ENCODE measurements around the gene LPAR1. TPM values are rescaled to one million over a fixed set of nuclear protein-coding genes. Genes with fewer than 3 reads are reported as not detected.
"Not testable (repeated sequence)": the region's sequence is repeated elsewhere in the genome, so short reads cannot be mapped to it uniquely, and the experiment has no call there.

LPAR1 gene
- total RNA-seq, 2 donors from 2014 or later = not detected

DNA sequence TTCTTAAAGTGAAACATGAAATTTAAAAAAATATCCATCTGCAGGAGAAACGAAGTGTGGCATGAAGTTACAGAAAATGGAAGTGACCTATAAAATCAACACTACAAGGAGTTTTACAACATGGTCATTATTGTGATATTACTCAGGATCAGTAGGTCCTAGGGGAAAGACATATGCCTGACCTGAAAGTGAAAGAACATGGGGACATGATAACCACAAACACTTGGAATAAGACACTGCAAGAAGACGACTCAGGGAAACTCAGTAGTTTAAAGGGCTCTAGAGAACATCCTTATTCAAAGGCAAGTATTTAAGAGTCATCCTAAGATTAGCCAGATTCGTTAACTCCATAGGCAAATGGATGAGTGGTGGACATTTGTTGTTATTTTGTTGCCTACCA lies 19.9 kb upstream of the LPAR1 start:
- DNase-seq (no peak), ATAC-seq (replicated peaks in 1 of 2) (no peak)
- Mint-ChIP-seq H3K4me3 (no peak overlapping the region), H3K4me1 (ENCODE audit: low read depth) (no peaks in the 10 kb centered on the region), H3K27me3 (ENCODE audit: low read depth) (peaks cover 8% of the 10 kb centered on the region), H3K36me3 (ENCODE audit: insufficient read depth in 2 of 2) (no peaks in the 10 kb centered on the region), H3K9me3 (peaks cover 0 to 6% of the 10 kb centered on the region in 2 donors), H3K27ac (no peak overlapping the region)

DNA sequence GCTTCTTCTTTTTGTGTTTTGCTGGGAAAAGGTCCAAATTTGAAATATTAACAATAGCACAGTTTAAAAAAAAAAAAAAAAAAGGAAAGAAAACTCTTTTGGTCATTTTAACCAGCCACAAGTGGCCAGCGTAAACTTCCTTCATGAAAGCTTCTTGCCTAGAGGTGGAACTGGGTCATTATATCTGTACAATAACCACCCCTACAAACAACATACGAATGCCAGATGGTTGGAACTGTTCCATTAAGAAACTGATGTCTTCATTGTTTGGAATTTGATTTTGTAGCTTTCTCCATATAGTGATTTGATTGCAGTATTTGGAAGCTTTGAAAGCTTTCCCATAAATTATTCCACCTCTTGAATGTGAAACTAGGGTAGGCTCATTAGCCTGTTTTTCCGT lies 18.3 kb upstream of the LPAR1 start:
- H3K27ac Mint-ChIP-seq = no peak overlapping the region

DNA sequence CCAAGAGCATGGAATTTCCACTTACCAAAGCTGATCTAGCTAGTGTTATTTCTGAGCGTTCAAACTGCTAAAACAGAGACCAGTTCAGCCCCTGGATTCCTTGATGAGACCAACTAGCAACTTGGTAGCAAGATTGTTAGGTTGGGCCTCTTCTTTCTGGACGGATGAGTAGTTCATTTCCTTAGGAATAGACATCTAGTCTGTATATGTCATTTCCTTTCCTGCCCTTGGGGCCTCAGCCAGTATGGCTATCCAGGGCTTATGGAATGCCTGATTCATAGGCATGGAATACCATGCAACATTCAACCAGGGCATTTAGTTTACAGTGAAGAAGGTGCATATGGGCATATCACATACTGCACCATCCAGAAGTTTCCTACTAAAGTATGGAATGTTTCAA lies 14.5 kb upstream of the LPAR1 start:
- Mint-ChIP-seq H3K27ac (no peak overlapping the region), H3K4me1 (ENCODE audit: low read depth) (no peaks in the 10 kb centered on the region), H3K4me3 (no peak overlapping the region), H3K36me3 (ENCODE audit: insufficient read depth in 2 of 2) (no peaks in the 10 kb centered on the region), H3K9me3 (peaks cover 0 to 2% of the 10 kb centered on the region in 2 donors), H3K27me3 (ENCODE audit: low read depth) (no peaks in the 10 kb centered on the region)
- ATAC-seq (replicated peaks in 1 of 2) (no peak), DNase-seq (no peak)

More for the DNA sequence above, 18.3 kb upstream of the LPAR1 start:
- ATAC-seq (replicated peaks in 1 of 2) (no peak), DNase-seq (no peak)
- no peaks in the 10 kb centered on the region for H3K36me3 Mint-ChIP-seq (ENCODE audit: insufficient read depth in 2 of 2)
- H3K9me3 Mint-ChIP-seq = peaks cover 2 to 6% of the 10 kb centered on the region in 2 donors
- H3K4me1 Mint-ChIP-seq (ENCODE audit: low read depth) = no peaks in the 10 kb centered on the region
- H3K27me3 Mint-ChIP-seq (ENCODE audit: low read depth) = peaks cover 8% of the 10 kb centered on the region
- H3K4me3 Mint-ChIP-seq = no peak overlapping the region

DNA sequence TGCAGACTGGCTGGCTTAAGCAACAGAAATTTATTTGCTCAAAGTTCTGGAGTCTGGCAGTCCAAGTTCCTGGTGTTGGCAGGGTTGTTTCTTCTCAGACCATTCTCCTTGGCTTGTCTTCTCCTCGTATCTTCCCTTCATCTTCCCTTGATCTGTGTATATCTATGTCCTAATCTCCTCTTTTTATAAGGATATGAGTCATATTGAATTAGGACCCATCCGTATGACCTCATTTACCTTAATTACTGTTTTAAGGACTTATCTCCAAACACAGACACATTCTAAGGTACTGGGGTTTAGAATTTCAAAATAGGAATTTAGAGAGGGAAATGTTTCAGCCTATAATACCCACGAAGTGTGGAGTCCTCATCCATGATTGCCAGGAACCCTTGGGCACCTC lies 13.1 kb upstream of the LPAR1 start:
- DNase-seq (no peak), ATAC-seq (replicated peaks in 1 of 2) (no peak)
- no peaks in the 10 kb centered on the region for H3K36me3 Mint-ChIP-seq (ENCODE audit: insufficient read depth in 2 of 2)
- no peaks in the 10 kb centered on the region for H3K4me1 Mint-ChIP-seq (ENCODE audit: low read depth)
- H3K4me3 Mint-ChIP-seq = no peak overlapping the region
- no peak overlapping the region for H3K27ac Mint-ChIP-seq
- H3K27me3 Mint-ChIP-seq (ENCODE audit: low read depth) = no peaks in the 10 kb centered on the region
- H3K9me3 Mint-ChIP-seq = peaks cover 0 to 2% of the 10 kb centered on the region in 2 donors

DNA sequence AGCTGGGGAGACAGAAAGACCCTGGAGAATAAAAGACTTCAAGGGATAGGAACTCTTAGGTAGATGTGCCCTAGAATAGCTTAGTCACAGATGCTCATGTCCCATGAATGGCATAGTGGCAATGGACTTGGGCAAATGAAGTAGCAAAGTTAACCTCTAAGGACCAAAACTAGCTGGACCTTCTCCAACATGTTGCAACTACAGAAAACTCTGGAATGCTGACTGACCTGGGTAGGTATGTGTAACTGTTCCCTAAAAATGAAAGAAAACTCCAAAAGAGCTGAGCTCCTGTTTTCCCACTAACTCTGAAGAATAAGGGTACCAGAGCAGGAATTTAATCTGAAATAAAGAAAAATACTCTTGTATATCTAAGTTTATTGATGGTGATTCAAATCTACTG lies 12.5 kb upstream of the LPAR1 start:
- no peaks in the 10 kb centered on the region for H3K4me1 Mint-ChIP-seq (ENCODE audit: low read depth)
- no peak for ATAC-seq (replicated peaks in 1 of 2)
- no peaks in the 10 kb centered on the region for H3K27me3 Mint-ChIP-seq (ENCODE audit: low read depth)
- H3K36me3 Mint-ChIP-seq (ENCODE audit: insufficient read depth in 2 of 2) = no peaks in the 10 kb centered on the region
- no peak overlapping the region for H3K4me3 Mint-ChIP-seq
- H3K27ac Mint-ChIP-seq = no peak overlapping the region
- H3K9me3 Mint-ChIP-seq = peaks cover 0 to 2% of the 10 kb centered on the region in 2 donors
- DNase-seq = no peak

DNA sequence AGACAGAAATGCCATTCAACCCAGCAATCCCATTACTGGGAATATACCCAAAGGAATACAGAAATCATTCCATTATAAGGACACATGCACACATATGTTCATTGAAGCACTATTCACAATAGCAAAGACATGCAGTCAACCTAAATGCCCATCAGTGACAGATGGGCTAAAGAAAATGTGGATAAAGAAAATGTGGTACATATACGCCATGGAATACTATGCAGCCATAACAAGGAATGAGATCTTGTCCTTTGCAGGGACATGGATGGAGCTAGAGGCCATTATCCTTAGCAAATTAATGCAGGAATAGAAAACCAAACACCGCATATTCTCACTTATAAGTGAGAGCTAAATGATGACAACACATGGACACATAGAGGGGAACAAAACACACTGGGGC lies 9.0 kb upstream of the LPAR1 start:
- not testable (repeated sequence) for H3K4me3 Mint-ChIP-seq; H3K9me3 Mint-ChIP-seq; H3K27me3 Mint-ChIP-seq (ENCODE audit: low read depth); ATAC-seq (replicated peaks in 1 of 2); H3K4me1 Mint-ChIP-seq (ENCODE audit: low read depth); H3K27ac Mint-ChIP-seq; DNase-seq; H3K36me3 Mint-ChIP-seq (ENCODE audit: insufficient read depth in 2 of 2)

DNA sequence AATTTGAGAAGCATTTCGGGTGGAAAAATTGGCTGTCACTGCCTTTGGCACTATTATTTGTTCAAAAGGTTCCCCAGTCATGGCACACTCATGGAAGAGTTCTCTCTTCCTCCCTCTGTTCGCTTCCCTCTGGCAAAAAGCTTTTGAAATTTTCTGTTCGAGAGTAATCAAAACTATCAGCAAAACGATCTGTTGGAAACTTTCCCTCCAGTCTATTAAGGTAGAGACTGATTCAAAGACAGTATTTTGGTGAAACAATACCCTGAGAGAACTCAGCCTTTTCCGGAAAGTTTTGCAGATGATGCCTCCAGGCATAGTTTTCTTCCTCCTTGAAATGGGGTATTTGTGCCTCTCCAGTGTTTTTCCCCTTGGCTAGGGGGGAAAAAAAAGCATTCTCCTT lies 3.6 kb upstream of the LPAR1 start:
- DNase-seq (no peak), ATAC-seq (replicated peaks in 1 of 2) (no peak)
- Mint-ChIP-seq H3K36me3 (ENCODE audit: insufficient read depth in 2 of 2) (peaks cover 4 to 5% of the 10 kb centered on the region in 2 donors), H3K27me3 (ENCODE audit: low read depth) (peaks cover 19% of the 10 kb centered on the region), H3K27ac (no peak overlapping the region), H3K4me1 (ENCODE audit: low read depth) (peaks cover 11% of the 10 kb centered on the region), H3K4me3 (no peak overlapping the region), H3K9me3 (no peaks in the 10 kb centered on the region)

DNA sequence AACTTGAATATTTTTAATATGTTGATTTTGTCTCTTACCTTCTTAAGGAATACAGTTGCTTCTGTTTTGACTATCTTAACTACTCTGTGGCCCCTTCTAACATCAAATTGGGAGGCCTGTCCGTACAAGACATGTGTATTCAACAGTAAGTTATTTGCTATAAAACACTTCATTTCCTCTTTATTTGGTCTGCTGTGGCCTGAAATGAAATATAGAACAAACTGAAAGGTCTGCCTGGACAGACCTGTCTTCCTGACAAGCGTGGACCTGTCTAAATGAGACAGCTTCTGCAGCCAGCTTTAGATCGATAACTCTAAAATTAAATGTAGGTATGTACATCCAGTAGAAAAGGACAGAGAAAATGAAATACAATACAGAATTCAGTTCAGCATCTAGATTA lies 2.2 kb upstream of the LPAR1 start:
- H3K27ac Mint-ChIP-seq = no peak overlapping the region
- ATAC-seq (replicated peaks in 1 of 2) = no peak
- H3K4me3 Mint-ChIP-seq = no peak overlapping the region

DNA sequence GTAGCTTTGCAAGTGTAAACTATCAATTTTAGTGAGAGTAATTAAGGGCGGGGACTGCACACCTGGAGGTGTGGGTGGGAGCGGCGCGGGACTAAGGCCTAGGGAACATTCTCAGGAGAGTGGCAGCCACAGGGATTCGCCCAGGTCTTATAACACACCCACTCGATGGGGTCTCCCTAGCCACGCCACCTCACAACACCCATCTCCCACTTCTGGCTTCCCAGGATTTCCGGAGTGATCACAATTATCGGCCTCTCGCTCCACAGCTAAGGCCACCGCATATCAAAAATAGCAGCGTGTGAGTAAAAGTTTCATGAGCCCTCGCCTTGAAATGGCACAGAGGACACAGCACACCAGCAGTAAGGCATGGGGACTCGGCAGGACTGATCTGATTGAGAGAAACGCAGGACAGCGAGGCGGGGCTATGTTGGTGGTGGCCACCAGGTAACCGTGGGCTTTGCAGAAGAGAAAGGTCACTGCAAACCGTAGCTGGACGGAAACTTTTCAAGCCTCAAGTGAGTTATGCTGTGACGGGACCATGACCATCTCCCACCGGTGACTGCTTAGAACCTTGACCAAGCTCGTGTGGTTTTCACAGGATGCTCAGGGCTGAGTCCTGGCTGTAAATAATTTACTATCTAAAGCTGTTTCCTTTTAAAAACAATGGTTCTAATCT lies 1.1 kb upstream of the LPAR1 start:
- DNase-seq (no peak), ATAC-seq (replicated peaks in 1 of 2) (no peak)
- H3K27me3 Mint-ChIP-seq (ENCODE audit: low read depth) = peaks cover 43% of the 10 kb centered on the region
- peaks cover 12% of the 10 kb centered on the region for H3K4me1 Mint-ChIP-seq (ENCODE audit: low read depth)
- H3K4me3 Mint-ChIP-seq = peak overlapping the region; percentile 63 to 68
- H3K27ac Mint-ChIP-seq = no peak overlapping the region
- H3K36me3 Mint-ChIP-seq (ENCODE audit: insufficient read depth in 2 of 2) = peaks cover 4 to 5% of the 10 kb centered on the region in 2 donors
- no peaks in the 10 kb centered on the region for H3K9me3 Mint-ChIP-seq

More for the DNA sequence above, 2.2 kb upstream of the LPAR1 start:
- peaks cover 4 to 5% of the 10 kb centered on the region in 2 donors for H3K36me3 Mint-ChIP-seq (ENCODE audit: insufficient read depth in 2 of 2)
- no peak for DNase-seq
- no peaks in the 10 kb centered on the region for H3K9me3 Mint-ChIP-seq
- peaks cover 33% of the 10 kb centered on the region for H3K27me3 Mint-ChIP-seq (ENCODE audit: low read depth)
- H3K4me1 Mint-ChIP-seq (ENCODE audit: low read depth) = peaks cover 12% of the 10 kb centered on the region

DNA sequence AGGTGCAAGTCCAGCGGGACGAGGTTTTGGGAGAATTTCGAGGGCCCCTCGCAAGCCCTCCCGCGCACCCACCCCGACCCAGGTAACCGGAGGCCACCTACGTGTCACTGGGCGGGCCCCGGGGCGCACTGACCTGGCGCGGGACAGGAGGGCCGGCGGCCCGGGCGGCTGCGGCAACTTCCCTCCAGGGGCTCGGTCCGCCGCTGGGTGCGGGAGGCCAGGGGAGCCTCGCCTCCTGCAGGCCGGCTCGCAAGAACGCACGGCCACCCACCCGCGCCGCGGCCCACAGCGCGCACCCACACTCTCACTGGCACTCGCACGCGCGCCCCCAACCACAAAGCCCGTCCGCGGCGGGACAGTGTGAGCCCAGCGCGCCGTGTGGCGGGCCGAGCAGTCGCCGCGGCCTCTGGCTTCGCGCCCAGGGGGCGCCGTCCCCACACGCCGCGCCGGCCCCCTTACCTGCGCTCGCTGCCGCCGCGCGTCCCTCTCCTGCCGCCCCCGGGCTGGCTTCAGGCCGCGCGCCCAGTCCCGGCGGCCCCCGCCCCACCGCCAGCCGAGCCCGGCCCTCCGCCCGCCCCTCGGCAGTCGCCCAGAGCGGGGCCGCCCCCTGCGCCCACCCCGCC lies 451 bp downstream of the LPAR1 start:
- H3K27me3 Mint-ChIP-seq (ENCODE audit: low read depth) = peaks cover 43% of the 10 kb centered on the region
- peak in 1 of 2 donors; percentile 7 for DNase-seq

DNA sequence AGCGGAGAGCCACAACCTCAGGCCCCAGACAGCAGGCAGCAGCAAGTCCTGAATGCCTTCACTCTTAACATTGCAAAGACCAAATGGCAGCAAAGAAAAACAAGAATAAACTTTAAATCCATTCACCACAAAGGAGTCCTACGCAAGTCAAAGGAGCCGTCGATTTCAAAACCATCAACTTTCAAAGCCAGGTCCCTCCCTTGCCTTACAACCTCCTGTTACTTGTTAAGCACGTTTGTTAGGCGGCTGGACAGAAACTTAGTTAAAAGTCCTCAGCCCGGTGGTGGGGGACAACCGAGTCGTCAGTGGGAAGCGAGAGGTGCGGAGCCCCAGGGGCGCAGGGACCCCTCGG lies 938 bp downstream of the LPAR1 start:
- Mint-ChIP-seq H3K36me3 (ENCODE audit: insufficient read depth in 2 of 2) (peaks cover 4 to 5% of the 10 kb centered on the region in 2 donors), H3K27me3 (ENCODE audit: low read depth) (peaks cover 43% of the 10 kb centered on the region), H3K4me3 (peak overlapping the region; percentile 42 to 56), H3K27ac (no peak overlapping the region), H3K4me1 (ENCODE audit: low read depth) (peaks cover 12% of the 10 kb centered on the region), H3K9me3 (no peaks in the 10 kb centered on the region)
- no peak for DNase-seq
- no peak for ATAC-seq (replicated peaks in 1 of 2)

More for the DNA sequence above, 451 bp downstream of the LPAR1 start:
- no peaks in the 10 kb centered on the region for H3K9me3 Mint-ChIP-seq
- H3K36me3 Mint-ChIP-seq (ENCODE audit: insufficient read depth in 2 of 2) = peaks cover 4 to 5% of the 10 kb centered on the region in 2 donors
- H3K4me1 Mint-ChIP-seq (ENCODE audit: low read depth) = peaks cover 12% of the 10 kb centered on the region
- H3K27ac Mint-ChIP-seq = no peak overlapping the region
- peak overlapping the region; percentile 42 to 56 for H3K4me3 Mint-ChIP-seq
- peak; percentile 32 to 72 for ATAC-seq (replicated peaks in 1 of 2)

DNA sequence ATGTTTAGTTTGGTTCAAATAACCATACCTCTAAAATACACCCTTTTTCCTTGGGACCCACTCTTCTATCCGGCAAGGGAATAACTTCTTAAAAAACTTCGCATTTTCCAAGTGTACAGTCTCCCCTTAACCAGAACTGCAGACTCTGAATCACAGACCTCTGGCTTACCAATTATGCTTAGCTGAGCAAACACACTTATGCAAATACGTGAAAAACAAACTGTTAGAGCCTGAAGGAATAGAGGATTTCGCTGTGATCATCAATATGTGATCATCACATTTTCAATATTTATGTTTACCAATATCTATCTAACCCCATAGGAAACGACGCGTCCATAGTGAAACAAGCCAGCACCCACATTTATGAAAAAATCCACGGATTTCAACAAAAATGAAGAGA lies 1.3 kb downstream of the LPAR1 start:
- Mint-ChIP-seq H3K9me3 (no peaks in the 10 kb centered on the region), H3K4me3 (peak overlapping the region; percentile 42 to 56), H3K27me3 (ENCODE audit: low read depth) (peaks cover 43% of the 10 kb centered on the region), H3K27ac (no peak overlapping the region), H3K4me1 (ENCODE audit: low read depth) (peaks cover 12% of the 10 kb centered on the region), H3K36me3 (ENCODE audit: insufficient read depth in 2 of 2) (peaks cover 4 to 5% of the 10 kb centered on the region in 2 donors)
- no peak for ATAC-seq (replicated peaks in 1 of 2)
- DNase-seq = no peak

DNA sequence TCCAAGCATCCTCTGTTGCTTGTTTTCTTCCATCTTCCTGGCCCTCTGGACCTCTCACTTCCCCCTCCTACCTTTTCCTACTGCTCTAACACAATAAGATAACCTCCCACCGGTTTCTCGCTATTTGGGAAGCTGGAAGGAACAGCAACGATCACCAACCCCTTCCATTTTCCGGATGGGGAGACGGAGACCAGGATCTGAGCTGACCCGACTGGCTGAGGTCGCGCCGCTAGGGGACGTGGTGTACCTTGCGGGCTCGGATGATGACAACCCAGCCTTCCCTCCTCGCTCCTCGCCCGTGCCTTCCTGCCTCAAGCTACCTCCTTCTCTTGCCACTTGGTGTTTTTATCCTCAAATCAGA lies 1.9 kb downstream of the LPAR1 start:
- peaks cover 4 to 5% of the 10 kb centered on the region in 2 donors for H3K36me3 Mint-ChIP-seq (ENCODE audit: insufficient read depth in 2 of 2)

More for the DNA sequence above, 1.9 kb downstream of the LPAR1 start:
- Mint-ChIP-seq H3K27ac (no peak overlapping the region), H3K27me3 (ENCODE audit: low read depth) (peaks cover 43% of the 10 kb centered on the region), H3K4me1 (ENCODE audit: low read depth) (peaks cover 12% of the 10 kb centered on the region), H3K9me3 (no peaks in the 10 kb centered on the region), H3K4me3 (no peak overlapping the region)
- ATAC-seq (replicated peaks in 1 of 2) = no peak
- DNase-seq = no peak
